SK-N-SH (cell line): ENCODE data around the gene RPS6KA2. TPM values are rescaled to one million over a fixed set of nuclear protein-coding genes. Genes with fewer than 3 reads are reported as not detected.

ENCODE experiments used
- CTCF ChIA-PET: fragments of 300-600, 350-600 bp; formaldehyde crosslinking; extraction: SDS; loops from one replicate; lab custom pipeline; 2021; lab: Yijun Ruan, JAX
- POLR2A ChIA-PET: fragments of 350-600 bp; sonication (Branson Sonifier 250); formaldehyde crosslinking; extraction: SDS; loops from one replicate; lab custom pipeline; 2020; ENCODE audit warnings: antibody characterized with exemption, inconsistent platforms; lab: Yijun Ruan, JAX
- DNase-seq: peaks from one replicate; pipeline ENCODE4 v3.0.0; 2012
- H2AFZ ChIP-seq: fragments of 200-600 bp; sonication (generic); 2 replicates; pipeline ENCODE4 v1.8.1; 2016; ENCODE audit warnings: antibody characterized with exemption, mild to moderate bottlenecking, low read depth
- H3F3A ChIP-seq: fragments of 200-600 bp; sonication (generic); replicated peaks from 2 replicates; pipeline ENCODE3; 2016; ENCODE audit warnings: antibody characterized with exemption, mild to moderate bottlenecking; ENCODE audit not compliant: insufficient read depth
- H3K27ac ChIP-seq, 2 experiments: fragments of 200-500 bp in 1 of 2; fragments of 200-600 bp in 1 of 2; sonication (Bioruptor generic) in 1 of 2; sonication (generic), shearing (Covaris generic) in 1 of 2; 2 replicates each; pipeline versions ENCODE4 v1.5.1 to v1.6.1; 2014 to 2016; ENCODE audit warnings: low read depth in 2 of 2, inconsistent platforms in 1 of 2, low read length in 1 of 2, mild to moderate bottlenecking in 1 of 2, mixed read lengths in 1 of 2
- H3K27me3 ChIP-seq: fragments of 200-600 bp; sonication (generic), shearing (Covaris generic); 2 replicates; pipeline ENCODE4 v1.6.1; 2016; ENCODE audit warnings: mixed run types; ENCODE audit not compliant: insufficient read depth
- H3K36me3 ChIP-seq, 2 experiments: fragments of 200-500 bp in 1 of 2; fragments of 200-600 bp in 1 of 2; sonication (Bioruptor generic) in 1 of 2; sonication (generic) in 1 of 2; replicated peaks in 1 of 2; 2 replicates each; pipeline versions ENCODE3 to v1.5.1; 2014 to 2016; ENCODE audit warnings: low read length in 1 of 2, mild to moderate bottlenecking in 1 of 2; ENCODE audit not compliant: insufficient read depth in 2 of 2, control insufficient read depth in 1 of 2
- H3K4me1 ChIP-seq, 2 experiments: fragments of 200-500 bp in 1 of 2; fragments of 200-600 bp in 1 of 2; sonication (Bioruptor generic) in 1 of 2; sonication (generic), shearing (Covaris generic) in 1 of 2; 2 replicates each; pipeline versions ENCODE4 v1.5.1 to v1.6.1; 2014 to 2016; ENCODE audit warnings: low read depth in 1 of 2, low read length in 1 of 2, mixed run types in 1 of 2; ENCODE audit not compliant: insufficient read depth in 2 of 2, control insufficient read depth in 1 of 2
- H3K4me2 ChIP-seq: fragments of 200-600 bp; sonication (generic), shearing (Covaris generic); 2 replicates; pipeline ENCODE4 v1.6.1; 2017; ENCODE audit warnings: mixed run types
- H3K4me3 ChIP-seq, 2 experiments: fragments of 200-500 bp in 1 of 2; fragments of 200-600 bp in 1 of 2; sonication (Bioruptor generic) in 1 of 2; sonication (generic), shearing (Covaris generic) in 1 of 2; 2 replicates each; pipeline versions ENCODE4 v1.5.1 to v1.8.1; 2014 to 2016; ENCODE audit warnings: low read depth in 2 of 2, inconsistent platforms in 1 of 2, low read length in 1 of 2, mild to moderate bottlenecking in 1 of 2, mixed read lengths in 1 of 2, moderate library complexity in 1 of 2
- H3K79me2 ChIP-seq: fragments of 200-600 bp; sonication (generic); 2 replicates; pipeline ENCODE4 v1.8.1; 2017; ENCODE audit warnings: mild to moderate bottlenecking; ENCODE audit not compliant: insufficient read depth
- H3K9ac ChIP-seq: fragments of 200-600 bp; sonication (generic); 2 replicates; pipeline ENCODE4 v1.6.1; 2017; ENCODE audit warnings: mixed run types
- H3K9me2 ChIP-seq: fragments of 200-600 bp; sonication (generic); 2 replicates; pipeline ENCODE4 v1.6.1; 2017; ENCODE audit warnings: mixed run types
- H3K9me3 ChIP-seq: fragments of 200-600 bp; sonication (generic); 2 replicates; pipeline ENCODE4 v1.6.1; 2017; ENCODE audit warnings: mixed run types, mild to moderate bottlenecking, moderate library complexity
- H4K20me1 ChIP-seq: fragments of 200-600 bp; sonication (generic); 2 replicates; pipeline ENCODE4 v1.6.1; 2017; ENCODE audit warnings: mild to moderate bottlenecking, mixed run types; ENCODE audit not compliant: insufficient read depth
- CHD2 ChIP-seq: fragments of 150-350 bp; IDR thresholded peaks from 2 replicates; pipeline ENCODE4 v1.6.1; 2018; ENCODE audit warnings: low read length; ENCODE audit not compliant: partially characterized antibody
- CTCF ChIP-seq: fragments of 200-600 bp; sonication (generic); IDR thresholded peaks from 2 replicates; pipeline ENCODE4 v1.6.1; 2017; ENCODE audit warnings: antibody characterized with exemption, mild to moderate bottlenecking, moderate library complexity
- ELF1 ChIP-seq: IDR thresholded peaks from 2 replicates; pipeline ENCODE4 v1.4.0; 2012
- EP300 ChIP-seq, 2 experiments: IDR thresholded peaks; 2 replicates each; pipeline versions ENCODE4 v1.4.0 to v1.6.1; 2012; ENCODE audit warnings: borderline replicate concordance in 1 of 2, low read depth in 1 of 2, low read length in 1 of 2
- EZH2phosphoT487 ChIP-seq: fragments of 200-600 bp; sonication (generic); IDR thresholded peaks from 2 replicates; pipeline ENCODE4 v1.6.1; 2017; ENCODE audit warnings: low read depth, mixed run types, mild to moderate bottlenecking, antibody characterized with exemption, moderate library complexity, borderline replicate concordance
- FOSL2 ChIP-seq: IDR thresholded peaks from 2 replicates; pipeline ENCODE4 v1.4.0; 2012; ENCODE audit warnings: low read depth, mild to moderate bottlenecking, moderate library complexity, borderline replicate concordance
- FOXJ3 ChIP-seq: sonication (generic); formaldehyde crosslinking; IDR thresholded peaks from 2 replicates; pipeline ENCODE4 v1.5.1; 2020; ENCODE audit warnings: mild to moderate bottlenecking, missing genetic modification reagents
- JUND ChIP-seq: IDR thresholded peaks from 2 replicates; pipeline ENCODE4 v1.4.0; 2012
- MAX ChIP-seq: IDR thresholded peaks from 2 replicates; pipeline ENCODE4 v1.4.0; 2012; ENCODE audit warnings: low read depth
- MXI1 ChIP-seq: IDR thresholded peaks from 2 replicates; pipeline ENCODE4 v1.6.1; 2012; ENCODE audit warnings: mild to moderate bottlenecking, low read depth, low read length, improper control_type of control experiment
- NRF1 ChIP-seq: IDR thresholded peaks from 2 replicates; pipeline ENCODE4 v1.6.1; 2012; ENCODE audit warnings: low read depth, mild to moderate bottlenecking, low read length
- PBX3 ChIP-seq: IDR thresholded peaks from 2 replicates; pipeline ENCODE4; 2012
- POLR2AphosphoS5 ChIP-seq: IDR thresholded peaks from 2 replicates; pipeline ENCODE4 v1.6.1; 2012; ENCODE audit warnings: low read depth, low read length
- RFX5 ChIP-seq: IDR thresholded peaks from 2 replicates; pipeline ENCODE4 v1.6.1; 2012; ENCODE audit warnings: mild to moderate bottlenecking, improper control_type of control experiment, low read length
- RXRA ChIP-seq: IDR thresholded peaks from 2 replicates; pipeline ENCODE4 v1.4.0; 2012; ENCODE audit warnings: low read depth, mild to moderate bottlenecking, borderline replicate concordance
- SIN3A ChIP-seq: IDR thresholded peaks from 2 replicates; pipeline ENCODE4 v1.6.1; 2012; ENCODE audit warnings: low read depth, mild to moderate bottlenecking, low read length, moderate library complexity, borderline replicate concordance
- SMC3 ChIP-seq: IDR thresholded peaks from 2 replicates; pipeline ENCODE4 v1.6.1; 2012; ENCODE audit warnings: low read depth, low read length, improper control_type of control experiment
- TAF1 ChIP-seq: IDR thresholded peaks from 2 replicates; pipeline ENCODE4 v1.6.1; 2012; ENCODE audit warnings: low read depth, mild to moderate bottlenecking, low read length, moderate library complexity, borderline replicate concordance
- USF2 ChIP-seq: fragments of 150-350 bp; IDR thresholded peaks from 2 replicates; pipeline ENCODE4 v1.6.1; 2017; ENCODE audit warnings: antibody characterized with exemption, low read length, low read depth, borderline replicate concordance
- YY1 ChIP-seq: IDR thresholded peaks from 2 replicates; pipeline ENCODE4 v1.4.0; 2012; ENCODE audit warnings: low read depth, mild to moderate bottlenecking
- WGBS: methylation state at CpG from one replicate; pipeline ENCODE4 v1.1.6; 2017; ENCODE audit warnings: low lambda C conversion rate; 5-methylcytosine and 5-hydroxymethylcytosine counted together
- polyA plus RNA-seq, 3 experiments: library from polyadenylated mRNA; depleted of rRNA; stranded (reverse); fragments of >200 nt; gene quantifications; 2 replicates each; pipeline ENCODE4 v1.2.3, GENCODE V29; 2012

The RPS6KA2 gene
- polyA plus RNA-seq, 1 of the 3 experiments (the other 2 are of a cell fraction) = 59.5 TPM

GRCh38 chr6:166472636-166473035 is 154.4 kb downstream of the RPS6KA2 start:
- Histone ChIP-seq H2AFZ (no peak overlapping the region), H3K36me3 (peaks cover 6 to 30% of the 10 kb centered on the region in 2 experiments), H3K9ac (no peak overlapping the region), H3K4me2 (no peak overlapping the region), H3K9me3 (no peaks in the 10 kb centered on the region), H3K9me2 (no peaks in the 10 kb centered on the region), H3K79me2 (no peaks in the 10 kb centered on the region), H3K27ac (peak overlapping the region in 1 of 2 experiments; percentile 87; a peak in 2 of 4 replicates), H3K27me3 (no peaks in the 10 kb centered on the region), H3K4me3 (no peak overlapping the region), H3K4me1 (peaks cover 0 to 64% of the 10 kb centered on the region in 2 experiments; a peak in 2 of 4 replicates), H4K20me1 (no peaks in the 10 kb centered on the region), H3F3A (peaks cover 7% of the 10 kb centered on the region)
- POLR2A ChIA-PET = no interaction called here
- 87% methylated on average over 7 of the region's 12 CpGs for WGBS
- CTCF ChIA-PET = no interaction called here
- no peak for DNase-seq
- TF ChIP-seq CTCF = no peak
- TF ChIP-seq NRF1 = no peak
- no peak for TF ChIP-seq RFX5
- no peak for TF ChIP-seq YY1
- TF ChIP-seq POLR2AphosphoS5 = no peak
- TF ChIP-seq SIN3A = no peak
- no peak for TF ChIP-seq PBX3
- TF ChIP-seq JUND = no peak
- no peak for TF ChIP-seq USF2
- no peak for TF ChIP-seq EP300 (IDR thresholded peaks at IDR 0.05; ENCODE audit: borderline replicate concordance in 1 of 2, low read depth in 1 of 2, low read length in 1 of 2)
- no peak for TF ChIP-seq FOSL2
- TF ChIP-seq SMC3 = no peak
- TF ChIP-seq MXI1 = no peak
- TF ChIP-seq ELF1 = no peak

GRCh38 chr6:166471797-166472260 is 155.2 kb downstream of the RPS6KA2 start:
- H3K4me1 ChIP-seq = peaks cover 0 to 67% of the 10 kb centered on the region in 2 experiments; a peak in 2 of 4 replicates
- H3K27me3 ChIP-seq = no peaks in the 10 kb centered on the region
- H3K36me3 ChIP-seq = peaks cover 11 to 30% of the 10 kb centered on the region in 2 experiments
- H3K9me3 ChIP-seq = no peaks in the 10 kb centered on the region
- peaks cover 15% of the 10 kb centered on the region for H3F3A ChIP-seq
- no peaks in the 10 kb centered on the region for H4K20me1 ChIP-seq
- H3K9me2 ChIP-seq = no peaks in the 10 kb centered on the region
- DNase-seq = peak; percentile 82
- H3K27ac ChIP-seq = peak overlapping the region in 1 of 2 experiments; percentile 87; a peak in 2 of 4 replicates
- WGBS = 76% methylated on average over 10 of the region's 10 CpGs
- H3K4me3 ChIP-seq = no peak overlapping the region
- H3K79me2 ChIP-seq = no peaks in the 10 kb centered on the region
- no peak overlapping the region for H3K4me2 ChIP-seq
- H2AFZ ChIP-seq = no peak overlapping the region
- ChIA-PET POLR2A (interaction anchor here (1.1 kb wide), 1 partner anchor 11 kb away, joined by 3 read pairs; no protein-coding TSS in a partner anchor), CTCF (interaction anchor here (0.7 to 1.5 kb wide), 2 partner anchors 17 to 1884 kb away, joined by 4 read pairs; no protein-coding TSS in a partner anchor)
- no peak overlapping the region for H3K9ac ChIP-seq
- TF ChIP-seq FOXJ3 (CRISPR knock-in tag) (no peak), EZH2phosphoT487 (no peak), SIN3A (no peak), TAF1 (no peak), EP300 (IDR thresholded peaks at IDR 0.05; ENCODE audit: borderline replicate concordance in 1 of 2, low read depth in 1 of 2, low read length in 1 of 2) (peak in 1 of 2 experiments; percentile 88; a peak in 2 of 4 replicates), CHD2 (peak; percentile 28), CTCF (no peak), MAX (no peak), NRF1 (no peak), MXI1 (0 out of 2 replicates have a peak, but pooled peaks have one; percentile 27), RFX5 (no peak), RXRA (no peak), ELF1 (no peak), POLR2AphosphoS5 (no peak; the same call in 1 of the 2 replicates)
